ENCODE measurements around the gene KRTAP10-6.
"Not testable (repeated sequence)": the region's sequence is repeated elsewhere in the genome, so short reads cannot be mapped to it uniquely, and the experiment has no call there.

GRCh38 chr21:44627181-44627822 is 35.0 kb upstream of the KRTAP10-6 start:
- TF ChIP-seq EZH2 (IDR thresholded peaks at IDR 0.05; ENCODE audit: insufficient read depth, poor library complexity, severe bottlenecking); EZH2phosphoT487 (IDR thresholded peaks at IDR 0.05; ENCODE audit: insufficient read depth, low read depth): not testable (repeated sequence)
